KBM-7 (cell line): ENCODE measurements around the gene CCND3.

Experiments
- DNase-seq: peaks from one replicate; pipeline ENCODE4 v3.0.0-alpha.2; 2015
- in situ Hi-C: fragments of 300-500 bp; cut with MboI; formaldehyde crosslinking; loops from 2 replicates; pipeline ENCODE4 v1.14.3; 2020; ENCODE audit warnings: low sequenced_read_pairs, low pct_unique_long_range_greater_than_20kb, mixed read lengths

CCND3 gene

GRCh38 chr6:41934278-41935192 is 7.1 kb downstream of the CCND3 start:
- in situ Hi-C loops, result loop anchor here (25.0 kb wide), 1 partner anchor 103 kb away; no protein-coding TSS in a partner anchor
- DNase-seq, result no peak

GRCh38 chr6:41932378-41932777 is 9.2 kb downstream of the CCND3 start:
- no peak for DNase-seq
- in situ Hi-C loops, result loop anchor here (25.0 kb wide), 1 partner anchor 105 kb away; no protein-coding TSS in a partner anchor

GRCh38 chr6:41931792-41932191 is 9.8 kb downstream of the CCND3 start:
- no peak for DNase-seq
- in situ Hi-C loops, result loop anchor here (25.0 kb wide), 1 partner anchor 106 kb away; no protein-coding TSS in a partner anchor

GRCh38 chr6:41929924-41930323 is 11.7 kb downstream of the CCND3 start:
- in situ Hi-C loops, result loop anchor here (25.0 kb wide), 1 partner anchor 107 kb away; no protein-coding TSS in a partner anchor
- no peak for DNase-seq

GRCh38 chr6:41927253-41927652 is 14.4 kb downstream of the CCND3 start:
- DNase-seq, result no peak
- in situ Hi-C loops, result loop anchor here (25.0 kb wide), 1 partner anchor 110 kb away; no protein-coding TSS in a partner anchor

- DNase-seq, result no peak
- in situ Hi-C loops, result no loop called here
Measured at GRCh38 chr6:41922154-41922553, 19.5 kb downstream of the CCND3 start.

- in situ Hi-C loops, result no loop called here
- no peak for DNase-seq
Measured at GRCh38 chr6:41921712-41921998, 20.0 kb downstream of the CCND3 start.

GRCh38 chr6:41920921-41921711 is 20.5 kb downstream of the CCND3 start, which contains the start of the genes BYSL and MED20:
Gene BYSL (plus strand): TSS chr6:41921499. CDS start chr6:41921563, 64 bp downstream.
Gene MED20 (minus strand): TSS chr6:41921139. CDS start chr6:41921018, 121 bp downstream.
- peak; percentile 96 for DNase-seq
- in situ Hi-C loops, result no loop called here

GRCh38 chr6:41917528-41917927 is 24.1 kb downstream of the CCND3 start:
- no peak for DNase-seq
- in situ Hi-C loops, result no loop called here

- in situ Hi-C loops, result no loop called here
Measured at GRCh38 chr6:41914869-41915530, 26.6 kb downstream of the CCND3 start.

GRCh38 chr6:41914343-41914742 is 27.3 kb downstream of the CCND3 start:
- in situ Hi-C loops, result no loop called here
- DNase-seq, result no peak

More at GRCh38 chr6:41914869-41915530, 26.6 kb downstream of the CCND3 start:
- no peak for DNase-seq

GRCh38 chr6:41909727-41910126 is 31.9 kb downstream of the CCND3 start:
- in situ Hi-C loops, result no loop called here
- DNase-seq, result no peak

- in situ Hi-C loops, result no loop called here
- peak; percentile 75 for DNase-seq
Measured at GRCh38 chr6:41901882-41902519, 39.6 kb downstream of the CCND3 start.

- in situ Hi-C loops, result no loop called here
- no peak for DNase-seq
Measured at GRCh38 chr6:41900861-41901260, 40.7 kb downstream of the CCND3 start.

GRCh38 chr6:41896281-41896680 is 45.3 kb downstream of the CCND3 start:
- in situ Hi-C loops, result no loop called here
- no peak for DNase-seq

GRCh38 chr6:41895300-41896233 is 46.0 kb downstream of the CCND3 start, which contains the start of gene USP49:
Gene USP49 (minus strand): TSS chr6:41895375. CDS start chr6:41806983, 88,392 bp downstream.
- peak; percentile 91 for DNase-seq

GRCh38 chr6:41894366-41895299 is 47.0 kb downstream of the CCND3 start:
- DNase-seq, result no peak
- in situ Hi-C loops, result no loop called here

More at GRCh38 chr6:41895300-41896233, 46.0 kb downstream of the CCND3 start, which contains the start of gene USP49:
- in situ Hi-C loops, result no loop called here
